Measurements from ENCODE around the gene ROBO1.
"Not testable (repeated sequence)": the region's sequence is repeated elsewhere in the genome, so short reads cannot be mapped to it uniquely, and the experiment has no call there.

Gene ROBO1

DNA sequence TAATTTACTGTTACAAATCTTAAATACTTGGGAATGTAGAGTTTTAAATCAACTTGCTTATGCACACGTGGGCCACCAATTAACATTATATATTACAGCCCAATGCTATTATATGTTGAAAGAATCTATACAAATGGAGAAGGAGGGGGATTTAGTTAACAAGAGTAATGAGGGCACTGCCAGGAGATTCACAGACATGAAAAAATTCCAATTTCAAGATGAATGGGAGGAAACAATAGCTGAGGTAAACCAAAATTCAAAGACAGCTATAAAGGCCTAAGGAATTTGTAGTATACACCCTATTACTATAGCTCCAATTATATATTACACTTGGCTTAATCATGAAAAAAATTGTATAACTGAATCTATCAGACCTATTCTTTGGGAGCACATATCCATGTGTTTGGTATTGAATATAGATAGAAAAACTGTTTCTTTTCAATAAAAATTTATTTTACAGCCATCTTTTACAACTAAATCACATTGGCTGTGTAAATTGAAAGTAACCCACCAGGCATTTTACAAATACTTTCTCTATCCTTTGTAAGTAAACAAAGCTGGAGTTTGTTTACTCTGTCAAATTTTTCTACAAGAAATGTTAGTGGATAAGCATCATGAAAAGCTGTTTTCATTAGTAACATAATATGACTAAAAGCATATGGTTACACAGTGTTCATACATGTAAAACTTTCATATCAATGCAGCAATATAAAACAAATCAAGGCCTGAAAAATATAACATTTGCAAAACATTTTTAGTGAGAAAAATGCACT, 1045.8 kb downstream of the ROBO1 start:
- DNase-seq, result no peak

DNA sequence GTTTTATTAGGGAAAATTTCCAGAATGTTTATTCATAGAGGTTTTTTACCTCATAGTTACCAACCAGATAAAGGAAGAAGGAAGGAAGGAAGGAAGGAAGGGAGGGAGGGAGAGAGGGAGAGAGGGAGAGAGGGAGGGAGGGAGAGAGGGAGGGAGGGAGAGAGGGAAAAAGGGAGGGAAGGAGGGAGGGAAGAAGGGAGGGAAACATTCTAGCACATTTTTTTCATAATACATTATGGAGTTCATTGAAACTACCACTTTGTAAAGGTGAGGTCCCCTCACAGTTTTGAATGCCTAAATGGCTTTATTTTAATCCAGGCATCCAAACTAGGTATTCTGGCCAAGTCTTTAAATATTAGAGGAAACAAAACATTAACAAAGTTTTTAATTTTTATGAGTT, 1049.1 kb downstream of the ROBO1 start:
- DNase-seq, result no peak

DNA sequence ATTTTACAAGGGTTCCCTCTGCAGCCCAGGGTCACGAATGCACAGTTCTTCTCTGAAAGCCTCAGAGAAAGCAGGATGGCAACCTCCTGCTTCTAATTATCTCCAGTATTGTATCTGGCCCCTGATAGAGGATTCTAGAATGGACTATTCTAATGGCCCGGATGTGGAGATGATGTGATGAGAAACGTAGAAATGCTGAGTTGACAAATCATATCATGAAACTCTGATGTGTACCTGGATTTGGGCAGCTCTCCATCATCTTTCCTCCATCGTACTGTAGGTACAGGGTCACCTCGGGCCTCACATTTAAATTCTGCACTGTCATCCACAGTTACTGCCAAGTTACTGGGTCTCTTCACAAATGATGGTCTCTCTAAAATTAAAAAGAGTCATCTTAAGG, 1050.8 kb downstream of the ROBO1 start:
- no peak for DNase-seq

DNA sequence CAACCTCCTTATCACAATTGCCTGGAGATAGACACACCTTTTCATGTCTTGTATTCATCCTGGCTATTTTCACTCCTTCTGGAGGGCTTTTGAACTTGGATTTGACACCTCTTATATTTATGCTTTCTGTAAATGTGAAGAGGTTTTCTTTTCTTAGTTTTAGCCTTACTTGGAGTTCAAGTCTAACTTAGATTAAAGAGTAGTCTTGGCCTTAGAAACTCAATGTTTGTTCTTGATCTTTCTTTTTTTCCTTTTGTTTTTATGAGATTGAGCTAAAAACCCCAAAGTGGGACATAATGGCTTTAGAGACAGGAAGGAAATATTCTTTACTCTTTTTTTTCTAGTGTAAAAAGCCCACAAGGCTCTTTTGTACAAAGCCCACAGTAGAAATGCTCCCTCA, 1054.9 kb downstream of the ROBO1 start:
- DNase-seq, result no peak

DNA sequence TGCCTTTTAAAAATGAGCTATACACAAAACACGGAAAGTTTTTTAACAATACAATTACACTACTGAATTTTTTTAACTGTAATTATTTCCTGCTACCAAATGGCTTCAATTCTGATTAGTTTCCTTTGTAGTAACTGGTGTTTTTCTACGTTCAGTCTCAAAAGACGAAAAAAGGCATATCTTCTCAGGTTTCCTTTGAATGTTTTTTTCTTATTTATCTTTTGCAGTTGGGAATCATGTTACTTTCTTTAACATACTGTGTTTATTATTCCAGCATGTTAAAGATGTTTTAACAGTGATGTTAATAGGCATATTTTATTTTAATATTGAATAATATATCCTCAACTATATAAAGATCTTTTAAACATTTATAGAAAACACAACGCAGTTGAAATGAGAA, 1055.5 kb downstream of the ROBO1 start:
- DNase-seq, result no peak

DNA sequence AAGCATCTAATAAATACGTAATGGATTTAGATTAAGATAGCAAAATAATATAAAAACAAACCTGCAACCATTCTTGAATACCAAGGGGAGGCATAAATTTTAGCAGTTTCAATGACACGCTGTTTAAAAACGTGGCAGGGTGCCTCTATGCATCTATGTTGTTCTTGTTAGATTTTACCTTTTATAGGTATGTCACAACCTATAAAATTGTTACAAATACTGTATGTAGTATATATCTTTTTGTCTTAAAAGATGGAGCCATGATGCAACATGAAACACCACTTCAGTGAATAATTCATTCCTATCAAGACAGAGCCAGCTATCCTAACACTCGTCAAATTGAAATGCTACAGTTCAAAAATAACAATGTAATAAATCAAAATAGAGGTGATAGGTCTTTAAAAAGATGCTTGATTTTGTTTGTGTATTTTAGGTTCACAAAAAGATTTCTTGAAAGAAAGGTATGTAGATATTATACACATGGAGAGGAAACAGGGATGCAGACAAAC, 1059.2 kb downstream of the ROBO1 start:
- DNase-seq, result no peak

DNA sequence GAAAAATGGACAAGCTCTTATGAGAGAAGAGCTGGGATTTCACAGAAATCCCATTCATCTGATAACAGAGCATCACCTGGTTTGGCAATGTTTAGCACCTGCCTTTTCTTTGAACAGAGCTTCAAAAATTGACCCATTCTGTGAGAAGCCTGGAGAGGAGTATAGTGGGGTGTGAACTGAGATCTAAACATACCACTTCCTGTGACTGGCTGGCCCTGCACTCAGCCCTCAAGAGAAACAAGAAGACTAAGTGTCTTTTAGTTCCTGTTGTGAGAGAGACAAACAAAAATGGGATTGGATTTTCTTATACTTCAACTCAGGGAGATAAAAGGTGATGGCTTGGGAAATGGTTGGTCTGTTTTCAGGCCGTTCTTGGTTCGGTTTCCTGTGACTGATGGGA, 1060.2 kb downstream of the ROBO1 start:
- no peak for DNase-seq

DNA sequence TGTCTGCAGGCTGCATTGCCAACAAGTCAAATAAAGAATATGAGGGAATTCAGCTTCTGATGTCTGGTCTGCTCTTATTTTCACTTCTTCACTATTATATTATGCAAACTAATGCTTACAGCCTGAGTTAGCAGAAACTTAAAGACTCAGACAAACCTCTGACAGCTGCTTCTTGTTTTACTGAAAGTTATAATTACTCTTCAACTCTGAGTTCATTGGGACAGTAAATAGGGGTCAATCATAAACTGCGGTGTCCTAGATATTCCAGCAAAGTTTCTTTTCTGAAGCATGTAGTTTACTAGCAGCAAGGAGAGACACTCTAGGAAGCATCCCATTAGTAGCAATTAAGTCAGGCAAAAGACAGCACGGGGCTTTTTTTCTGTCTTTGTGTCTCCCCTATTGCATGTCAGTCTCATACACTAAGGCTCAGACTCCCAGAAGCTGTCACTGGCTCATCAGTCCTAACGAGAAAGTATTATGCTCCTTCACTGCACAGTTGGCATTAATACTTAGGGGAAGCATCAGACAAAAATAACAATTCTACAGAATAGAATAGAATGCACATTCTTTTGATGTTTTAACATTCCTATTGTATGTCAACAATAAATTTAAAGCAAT, 1060.8 kb downstream of the ROBO1 start:
- no peak for DNase-seq

DNA sequence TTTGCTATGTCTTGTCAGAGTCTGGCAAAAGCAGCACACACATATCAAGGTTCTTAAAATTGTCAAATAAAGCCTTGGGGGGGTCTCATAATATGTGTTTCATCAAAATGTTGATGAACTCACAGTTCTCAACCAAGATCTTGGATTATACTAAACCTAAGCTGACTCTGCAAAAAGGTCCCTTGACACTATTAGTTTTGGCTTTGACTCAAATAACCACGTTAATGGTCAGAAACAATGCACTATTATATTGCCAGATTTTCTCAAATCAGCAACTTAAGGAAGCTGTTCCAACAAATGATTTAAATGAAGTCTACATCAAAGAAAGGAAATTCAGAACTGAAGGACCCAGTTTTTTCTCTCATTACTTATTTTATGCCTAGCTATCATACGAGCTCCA, 1063.9 kb downstream of the ROBO1 start:
- DNase-seq, result no peak

DNA sequence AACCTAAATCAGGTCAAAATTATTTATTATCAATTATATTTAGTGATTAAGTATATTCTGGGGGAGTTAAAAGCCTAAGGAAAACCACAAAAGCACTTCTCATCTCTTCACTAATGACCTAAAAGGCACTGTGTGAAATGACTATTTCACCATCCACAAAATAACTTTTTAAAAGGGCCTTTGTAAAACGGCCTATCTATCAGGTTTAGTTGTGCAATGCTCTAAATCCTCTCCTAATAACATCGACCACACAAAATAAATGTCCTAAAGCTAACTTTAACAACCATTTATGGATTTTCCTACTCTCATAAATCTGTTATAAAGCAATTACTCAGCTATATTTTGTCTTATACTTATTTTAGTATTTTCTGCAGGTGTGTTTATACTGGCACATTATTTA, 1066.3 kb downstream of the ROBO1 start:
- no peak for DNase-seq

DNA sequence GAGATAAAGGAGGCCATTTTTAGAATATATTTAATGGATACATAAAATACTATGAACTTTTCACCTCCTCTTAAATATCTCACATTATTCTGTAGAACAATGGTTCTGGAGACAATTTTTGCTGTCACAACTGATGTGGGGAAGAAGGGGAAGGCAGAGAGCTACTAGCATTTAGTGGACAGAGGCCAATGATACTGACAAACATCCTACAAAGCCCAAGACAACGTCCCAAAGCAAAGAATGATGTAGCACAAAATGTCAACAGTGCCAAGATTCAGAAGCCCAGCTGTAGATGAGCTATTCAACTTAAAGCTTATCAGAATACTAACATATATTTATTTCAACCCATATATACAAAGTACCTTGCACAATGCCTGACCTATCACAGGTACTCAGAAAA, 1069.4 kb downstream of the ROBO1 start:
- DNase-seq, result no peak

DNA sequence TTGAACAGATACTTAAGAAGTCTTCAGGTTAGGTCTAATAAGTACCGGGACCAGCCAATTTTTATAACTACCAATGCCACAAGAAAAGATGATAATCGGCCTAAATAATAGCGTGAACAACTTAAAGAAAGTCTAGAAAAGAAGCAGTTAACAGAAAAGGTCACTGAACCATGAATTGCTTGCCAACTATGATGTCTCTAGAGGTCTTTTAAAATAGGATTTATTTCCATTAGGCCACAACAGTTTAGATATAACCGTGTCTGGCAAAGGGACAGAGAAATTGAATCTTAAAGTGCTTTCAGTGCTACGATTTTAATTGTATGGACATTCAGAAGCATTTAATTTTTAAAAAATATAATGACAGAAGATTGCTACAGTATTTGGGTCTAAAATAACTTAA, 1070.4 kb downstream of the ROBO1 start:
- DNase-seq, result no peak

DNA sequence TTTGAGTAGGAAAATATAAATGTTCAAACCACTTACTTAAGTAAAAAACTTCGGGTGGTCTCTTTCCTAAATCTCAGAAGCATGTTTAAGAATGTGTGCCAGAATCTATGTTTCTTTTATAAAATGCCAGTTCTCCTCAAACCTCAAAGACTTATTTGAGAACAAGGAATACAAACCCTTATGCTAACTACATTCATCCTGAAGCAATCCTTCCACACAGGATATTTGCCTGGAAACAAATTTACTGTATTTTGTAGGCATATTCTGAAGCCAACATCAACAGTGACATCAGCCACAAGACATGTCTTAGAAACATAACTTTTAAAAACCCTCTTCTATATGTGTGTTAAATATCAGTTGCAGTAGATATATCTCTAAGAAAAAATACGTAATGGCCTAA, 1077.0 kb downstream of the ROBO1 start:
- DNase-seq, result no peak

DNA sequence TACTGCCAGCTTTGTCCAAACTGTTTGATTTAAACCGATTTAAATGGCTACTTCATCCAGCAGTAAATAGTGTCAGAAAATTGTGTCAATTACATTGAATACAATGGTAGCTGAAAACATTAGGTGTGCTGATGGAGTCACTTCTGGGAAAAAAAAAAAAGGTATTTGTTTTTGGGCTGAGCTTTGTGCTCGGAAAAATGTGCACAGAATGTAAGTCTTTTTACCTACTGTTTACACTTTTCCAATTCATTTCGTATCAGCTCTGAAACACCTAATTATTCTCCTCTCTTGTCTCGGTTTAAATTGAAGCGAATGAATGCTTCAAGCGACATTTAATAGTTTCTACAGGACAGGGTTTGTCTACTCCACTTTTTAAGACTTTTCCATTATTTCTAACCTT, 1078.4 kb downstream of the ROBO1 start:
- DNase-seq, result no peak

DNA sequence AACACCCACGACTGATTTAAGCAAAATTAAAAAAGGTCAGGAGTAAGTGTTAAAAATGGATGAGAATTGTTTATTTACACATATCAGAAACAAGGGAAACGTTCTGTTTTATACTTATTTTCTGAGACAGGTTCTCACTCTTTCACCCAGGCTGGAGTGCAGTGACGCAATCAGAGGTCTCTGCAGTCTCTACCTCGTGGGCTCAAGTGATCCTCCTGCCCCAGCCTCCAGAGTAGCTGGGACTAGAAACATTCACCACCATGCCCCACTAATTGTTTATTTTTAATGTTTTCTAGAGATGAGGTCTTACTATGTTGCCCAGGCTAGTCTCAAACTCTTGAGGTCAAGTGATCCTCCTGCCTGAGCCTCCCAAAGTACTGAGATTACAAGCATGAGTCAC, 1080.3 kb downstream of the ROBO1 start:
- no peak for DNase-seq

DNA sequence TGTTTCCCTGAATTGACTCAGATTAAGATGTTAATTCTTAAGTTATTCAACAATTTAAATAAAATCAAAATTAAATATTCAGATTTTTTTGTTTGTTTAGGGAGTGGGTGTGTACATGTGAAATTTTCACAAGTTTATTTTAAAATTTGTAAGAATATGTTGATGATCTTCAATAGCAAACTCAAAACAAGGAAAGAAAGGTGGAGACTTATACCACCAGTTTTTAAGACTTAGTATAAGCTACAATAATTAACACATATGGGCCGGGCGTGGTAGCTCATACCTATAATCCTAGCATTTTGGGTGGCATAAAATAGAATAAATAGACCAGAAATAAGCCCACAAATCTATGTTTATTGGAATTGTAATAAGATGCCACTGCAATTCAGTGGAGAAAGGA, 1084.5 kb downstream of the ROBO1 start:
- DNase-seq, result no peak

DNA sequence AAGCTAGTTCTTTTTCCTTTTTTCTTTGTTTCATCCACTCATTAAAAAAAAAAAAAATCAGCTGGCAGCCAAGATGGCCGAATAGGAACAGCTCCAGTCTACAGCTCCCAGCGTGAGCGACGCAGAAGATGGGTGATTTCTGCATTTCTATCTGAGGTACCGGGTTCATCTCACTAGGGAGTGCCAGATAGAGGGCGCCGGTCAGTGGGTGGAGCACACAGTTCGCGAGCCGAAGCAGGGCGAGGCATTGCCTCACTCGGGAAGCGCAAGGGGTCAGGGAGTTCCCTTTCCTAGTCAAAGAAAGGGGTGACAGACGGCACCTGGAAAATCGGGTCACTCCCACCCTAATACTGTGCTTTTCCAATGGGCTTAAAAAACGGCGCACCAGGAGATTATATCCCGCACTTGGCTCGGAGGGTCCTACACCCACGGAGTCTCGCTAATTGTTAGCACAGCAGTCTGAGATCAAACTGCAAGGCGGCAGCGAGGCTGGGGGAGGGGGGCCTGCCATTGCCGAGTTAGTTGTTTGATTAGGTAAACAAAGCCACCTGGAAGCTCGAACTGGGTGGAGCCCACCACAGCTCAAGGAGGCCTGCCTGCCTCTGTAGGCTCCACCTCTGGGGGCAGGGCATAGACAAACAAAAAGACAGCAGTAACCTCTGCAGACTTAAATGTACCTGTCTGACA, 1092.5 kb downstream of the ROBO1 start:
- not testable (repeated sequence) for DNase-seq

DNA sequence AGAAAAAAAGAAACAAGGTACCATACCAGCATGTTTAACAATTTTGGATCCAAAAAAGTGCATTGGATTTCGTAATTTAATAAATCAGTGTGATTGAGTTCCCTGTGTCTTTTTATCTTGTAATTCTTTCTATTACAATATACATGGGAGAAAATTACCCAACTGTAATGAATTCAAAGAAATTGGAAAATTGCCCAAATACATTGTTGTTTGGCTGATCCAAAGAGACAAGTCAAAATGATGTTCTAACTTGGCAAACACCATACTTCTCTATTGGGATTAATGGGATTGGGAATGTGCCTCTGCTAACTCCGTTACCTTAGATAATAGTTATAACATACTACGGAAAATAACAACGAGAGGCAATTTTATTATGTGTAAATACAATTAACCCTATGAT, 1097.1 kb downstream of the ROBO1 start:
- no peak for DNase-seq

DNA sequence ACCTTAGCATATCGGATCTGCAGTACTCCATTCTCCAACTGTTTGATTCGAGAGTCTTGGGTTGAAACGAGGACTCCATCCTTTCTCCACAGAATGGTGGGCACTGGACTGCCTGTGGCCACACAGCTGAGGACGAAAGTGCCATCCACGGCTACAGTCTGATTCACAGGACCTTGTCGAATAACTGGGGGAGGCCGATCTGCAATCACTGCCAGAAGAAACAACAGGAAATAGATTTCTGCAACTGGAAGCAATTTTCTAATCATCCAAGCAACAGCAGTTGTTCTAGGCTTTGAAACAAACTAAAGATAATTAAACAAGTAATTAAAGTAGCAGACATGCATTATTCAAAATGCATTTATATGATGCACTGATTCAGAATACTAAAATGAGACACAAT, 1097.7 kb downstream of the ROBO1 start:
- no peak for DNase-seq

DNA sequence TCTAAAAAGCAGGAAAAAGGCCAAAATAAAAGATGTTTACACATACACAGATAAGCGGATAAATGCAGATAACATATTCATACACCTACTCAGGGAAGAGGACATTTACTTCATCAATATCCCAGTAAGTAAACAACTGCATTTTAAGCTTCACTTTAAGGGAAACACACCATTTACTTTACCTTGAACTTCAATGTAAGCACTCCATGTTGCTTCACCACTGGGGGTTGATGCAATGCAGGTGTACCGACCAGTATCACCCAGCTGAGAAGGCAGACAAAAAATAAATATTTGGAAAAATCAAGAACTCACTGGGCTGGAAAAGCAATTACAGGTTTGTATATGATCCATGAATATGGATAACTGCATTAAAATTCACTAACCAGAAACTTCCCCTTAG, 1099.5 kb downstream of the ROBO1 start:
- DNase-seq, result no peak

DNA sequence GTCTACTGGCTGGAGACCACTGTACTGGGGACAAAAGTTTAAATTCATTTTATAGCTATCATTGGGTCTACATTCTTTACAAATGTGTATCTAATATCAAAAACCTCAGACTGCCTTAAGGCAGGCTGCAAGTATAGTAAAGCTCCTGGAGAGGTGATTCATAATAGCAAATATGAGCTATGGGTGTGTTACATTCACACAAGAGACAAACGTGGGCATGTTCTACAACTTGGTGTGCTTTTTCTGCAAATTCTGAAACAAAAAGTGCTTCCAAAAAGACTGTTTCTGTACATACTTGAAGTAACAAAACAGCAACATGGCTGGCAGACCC, 1101.4 kb downstream of the ROBO1 start:
- DNase-seq, result no peak

DNA sequence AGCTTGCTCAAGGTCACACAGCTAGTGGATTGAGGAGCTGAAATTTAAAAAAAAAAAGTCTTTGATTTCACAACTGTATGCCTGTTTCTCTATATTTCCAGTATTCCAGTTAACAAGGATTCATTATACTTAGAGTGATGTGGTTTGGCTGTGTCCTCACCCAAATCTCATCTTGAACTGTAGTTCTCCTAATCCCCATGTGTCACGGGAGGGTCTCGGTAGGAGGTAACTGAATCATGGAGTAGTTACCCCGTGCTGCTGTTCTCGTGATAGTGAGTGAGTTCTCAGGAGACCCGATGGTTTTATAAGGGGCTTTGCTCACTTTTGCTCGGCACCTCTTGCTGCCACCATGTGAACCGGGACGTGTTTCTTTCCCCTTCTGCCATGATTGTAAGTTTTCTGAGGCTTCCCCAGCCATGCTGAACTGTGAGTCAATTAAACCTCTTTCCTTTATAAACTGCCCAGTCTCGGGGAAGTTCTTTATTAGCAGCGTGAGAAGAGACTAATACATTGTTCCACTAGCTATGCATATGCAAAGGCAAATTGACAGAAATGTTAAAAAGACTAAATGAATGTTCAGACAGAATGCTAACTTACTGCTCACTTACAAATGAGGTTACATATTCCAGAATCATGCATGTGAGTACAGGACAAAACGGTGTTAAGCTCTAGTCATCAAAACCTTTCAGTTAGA, 1101.9 kb downstream of the ROBO1 start:
- no peak for DNase-seq

DNA sequence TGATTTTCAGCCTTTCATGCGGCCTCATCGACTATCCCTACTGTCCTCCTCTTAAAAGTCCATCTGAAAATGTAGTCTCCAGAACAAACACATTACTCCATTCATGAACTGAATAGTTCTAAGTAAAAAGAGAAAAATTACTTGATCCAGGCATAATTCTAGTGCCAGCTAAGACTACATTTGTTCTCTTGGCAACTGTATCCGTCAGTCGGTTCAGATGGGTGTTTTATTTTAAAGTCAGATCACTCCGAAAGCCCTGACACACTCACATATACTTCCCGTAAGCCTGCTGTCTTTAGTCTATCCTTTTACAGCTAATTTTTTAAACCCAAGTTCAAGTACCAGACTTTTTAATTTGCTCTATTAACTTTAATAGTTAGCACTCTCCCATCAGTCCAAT, 1102.7 kb downstream of the ROBO1 start:
- no peak for DNase-seq

DNA sequence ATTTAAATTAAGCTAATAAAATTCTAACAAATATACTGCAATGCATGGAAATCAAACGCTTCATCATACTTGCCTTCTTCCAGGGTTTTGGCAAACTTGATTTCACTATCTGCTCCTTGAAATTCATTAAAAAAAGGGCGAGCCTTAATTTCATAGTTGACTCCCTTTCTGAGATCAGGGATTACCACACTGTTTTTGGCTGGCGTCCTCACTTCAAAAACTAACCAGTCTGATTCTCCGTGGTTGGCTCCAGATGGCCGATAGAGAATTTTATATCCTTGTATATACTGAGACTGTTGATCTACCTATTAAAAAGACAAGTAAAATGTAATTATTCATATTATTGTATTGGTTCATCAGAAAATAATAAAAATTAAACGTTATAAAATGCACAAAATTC, 1106.8 kb downstream of the ROBO1 start:
- no peak for DNase-seq
